K562 (cell line): ENCODE results near the gene TSHB.

ENCODE experiments used
- CEBPB ChIP-seq: fragments of 450-650 bp; IDR thresholded peaks from 2 replicates; pipeline ENCODE4 v1.6.1; 2016; ENCODE audit warnings: missing genetic modification characterization, missing compliant biosample characterization
- CTCF ChIP-seq, 3 experiments: IDR thresholded peaks in 2 of 3; conservative IDR thresholded peaks in 1 of 3; 2 replicates each; pipeline ENCODE4 v1.5.1; 2011 to 2012; ENCODE audit warnings: low read length in 3 of 3, mild to moderate bottlenecking in 3 of 3, control low read depth in 2 of 3, improper control_type of control experiment in 1 of 3, inconsistent platforms in 1 of 3, low read depth in 1 of 3, mixed read lengths in 1 of 3, moderate library complexity in 1 of 3; ENCODE audit not compliant: insufficient read depth in 2 of 3
- GTF2A2 ChIP-seq: IDR thresholded peaks from 2 replicates; pipeline ENCODE4 v1.6.1; 2016; ENCODE audit warnings: mild to moderate bottlenecking, missing genetic modification characterization, missing compliant biosample characterization
- HMG20A ChIP-seq: fragments of 450-650 bp; formaldehyde crosslinking; conservative IDR thresholded peaks from 2 replicates; pipeline ENCODE4 v1.4.0; 2020; ENCODE audit warnings: mild to moderate bottlenecking, mixed read lengths
- KDM5B ChIP-seq: fragments of 200-600 bp; sonication (generic); IDR thresholded peaks from 2 replicates; pipeline ENCODE4 v1.6.1; 2012; ENCODE audit warnings: low read depth, mild to moderate bottlenecking, moderate library complexity, low read length, control low read depth, inconsistent platforms; ENCODE audit not compliant: insufficient replicate concordance
- RAD21 ChIP-seq, 2 experiments: fragments of 250-450 bp in 1 of 2; fragments of 450-650 bp in 1 of 2; sonication (Bioruptor Pico) in 1 of 2; formaldehyde crosslinking in 1 of 2; IDR thresholded peaks in 1 of 2; conservative IDR thresholded peaks in 1 of 2; 2 replicates each; pipeline versions ENCODE4 v1.4.0 to v1.8.0; 2020 to 2022; ENCODE audit warnings: mild to moderate bottlenecking in 2 of 2, moderate library complexity in 1 of 2
- SIRT6 ChIP-seq: IDR thresholded peaks from one replicate; pipeline ENCODE4 v1.6.1; 2012; ENCODE audit warnings: low read depth, mild to moderate bottlenecking, control low read depth, inconsistent platforms, low read length, moderate library complexity
- SMARCA5 ChIP-seq: fragments of 450-650 bp; IDR thresholded peaks from 2 replicates; pipeline ENCODE4 v1.6.1; 2016
- U2AF2 ChIP-seq: fragments of 200-400 bp; formaldehyde crosslinking; optimal IDR thresholded peaks from 2 replicates; pipeline ENCODE3; 2017; ENCODE audit warnings: low read depth, mild to moderate bottlenecking, low read length
- ZC3H11A ChIP-seq: IDR thresholded peaks from 2 replicates; pipeline ENCODE4 v1.6.1; 2012; ENCODE audit warnings: low read depth, low read length, improper control_type of control experiment
- ZNF121 ChIP-seq: sonication (generic); formaldehyde crosslinking; conservative IDR thresholded peaks from 2 replicates; pipeline ENCODE4 v1.8.0; 2022; ENCODE audit warnings: missing genetic modification reagents
- ZNF449 ChIP-seq: fragments of 250-450 bp; sonication (Bioruptor Pico); IDR thresholded peaks from 2 replicates; pipeline ENCODE4 v1.8.0; 2022; ENCODE audit warnings: moderate library complexity, mild to moderate bottlenecking, inconsistent platforms

GRCh38 chr1:115073298-115074087 is 43.9 kb downstream of the TSHB start:
- TF ChIP-seq HMG20A (CRISPR knock-in tag) = no peak
- no peak for TF ChIP-seq ZNF121
- TF ChIP-seq KDM5B = no peak
- TF ChIP-seq CEBPB (tag) = no peak
- TF ChIP-seq RAD21 (CRISPR knock-in tag; conservative IDR thresholded peaks at IDR 0.05 in 1 of 2, IDR thresholded peaks at IDR 0.05 in 1 of 2) = no peak
- no peak for TF ChIP-seq ZC3H11A
- TF ChIP-seq GTF2A2 (tag) = no peak
- TF ChIP-seq ZNF449 = no peak
- TF ChIP-seq U2AF2 = no peak
- TF ChIP-seq SMARCA5 = no peak
- TF ChIP-seq CTCF (IDR thresholded peaks at IDR 0.05 in 2 of 3, conservative IDR thresholded peaks at IDR 0.05 in 1 of 3; ENCODE audit: insufficient read depth in 2 of 3, low read depth in 1 of 3, low read length in 3 of 3) = no peak
- no peak for TF ChIP-seq SIRT6
